ENCODE results near the gene FHIT. TPM values are rescaled to one million over a fixed set of nuclear protein-coding genes. Genes with fewer than 3 reads are reported as not detected.

Gene FHIT
- total and polyA plus RNA-seq, 11 donors: 4.2 to 26.8 (median 16.5) TPM

DNA sequence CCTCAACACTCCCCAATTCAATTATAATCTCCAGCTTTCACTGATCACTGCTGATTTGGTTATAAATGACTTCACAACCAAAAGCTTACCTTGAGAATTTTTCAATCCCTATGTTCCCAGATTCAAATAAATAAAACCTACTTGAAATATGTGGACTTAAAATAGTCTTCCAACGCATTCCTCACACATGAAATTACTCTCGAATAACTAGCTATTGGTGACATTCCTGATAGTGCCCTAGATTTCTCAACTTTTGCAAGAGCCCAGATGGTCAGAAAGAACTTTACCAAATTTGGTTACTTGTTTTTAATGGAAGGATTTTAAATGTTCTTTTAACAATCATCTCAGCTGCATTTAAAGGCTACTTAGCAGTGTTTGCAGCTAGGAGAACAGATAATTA is 605.5 kb downstream of the FHIT start:
- Histone ChIP-seq H3K4me3 (no peak overlapping the region), H3K36me3 (no peaks in the 10 kb centered on the region), H3K9me3 (no peaks in the 10 kb centered on the region), H3K4me1 (peaks cover 0 to 6% (median 0%) of the 10 kb centered on the region in 12 donors), H3K27ac (no peak overlapping the region), H3K27me3 (no peaks in the 10 kb centered on the region)
- no peak for DNase-seq
- intact Hi-C loops (cut with DNase I): no loop called here
- TF ChIP-seq, protein P1, sequence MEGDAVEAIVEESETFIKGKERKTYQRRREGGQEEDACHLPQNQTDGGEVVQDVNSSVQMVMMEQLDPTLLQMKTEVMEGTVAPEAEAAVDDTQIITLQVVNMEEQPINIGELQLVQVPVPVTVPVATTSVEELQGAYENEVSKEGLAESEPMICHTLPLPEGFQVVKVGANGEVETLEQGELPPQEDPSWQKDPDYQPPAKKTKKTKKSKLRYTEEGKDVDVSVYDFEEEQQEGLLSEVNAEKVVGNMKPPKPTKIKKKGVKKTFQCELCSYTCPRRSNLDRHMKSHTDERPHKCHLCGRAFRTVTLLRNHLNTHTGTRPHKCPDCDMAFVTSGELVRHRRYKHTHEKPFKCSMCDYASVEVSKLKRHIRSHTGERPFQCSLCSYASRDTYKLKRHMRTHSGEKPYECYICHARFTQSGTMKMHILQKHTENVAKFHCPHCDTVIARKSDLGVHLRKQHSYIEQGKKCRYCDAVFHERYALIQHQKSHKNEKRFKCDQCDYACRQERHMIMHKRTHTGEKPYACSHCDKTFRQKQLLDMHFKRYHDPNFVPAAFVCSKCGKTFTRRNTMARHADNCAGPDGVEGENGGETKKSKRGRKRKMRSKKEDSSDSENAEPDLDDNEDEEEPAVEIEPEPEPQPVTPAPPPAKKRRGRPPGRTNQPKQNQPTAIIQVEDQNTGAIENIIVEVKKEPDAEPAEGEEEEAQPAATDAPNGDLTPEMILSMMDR (IDR thresholded peaks at IDR 0.05): no peak
- no peak for TF ChIP-seq POLR2A (IDR thresholded peaks at IDR 0.05)
- 71 to 80% (median 75%) methylated on average over 2 of the region's 2 CpGs for WGBS, 4 donors
- ATAC-seq: no peak

DNA sequence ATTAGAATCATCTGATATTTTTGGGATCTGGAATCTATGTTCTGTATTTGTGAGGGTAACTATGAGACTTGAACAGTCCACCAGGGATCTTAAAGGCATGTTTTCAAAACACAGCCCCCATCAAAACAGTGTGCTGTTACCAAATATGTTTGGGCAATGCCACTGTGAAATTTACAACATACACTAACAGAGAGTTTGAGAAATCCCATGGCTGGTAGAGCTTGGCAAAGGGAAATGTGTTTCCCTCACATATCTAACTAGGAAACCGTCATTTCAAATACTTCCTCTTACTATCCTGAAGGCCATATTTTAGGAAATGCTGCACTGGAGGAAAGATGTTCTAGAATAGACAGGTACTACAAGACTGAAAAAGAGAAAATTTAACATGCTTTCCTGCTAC is 607.4 kb downstream of the FHIT start:
- 63 to 77% (median 65%) methylated on average over 1 of the region's 1 CpG for WGBS, 4 donors
- Histone ChIP-seq H3K4me1 (peaks cover 0 to 6% (median 0%) of the 10 kb centered on the region in 12 donors), H3K4me3 (no peak overlapping the region), H3K9me3 (no peaks in the 10 kb centered on the region), H3K27ac (no peak overlapping the region), H3K27me3 (no peaks in the 10 kb centered on the region), H3K36me3 (no peaks in the 10 kb centered on the region)
- intact Hi-C loops (cut with DNase I): no loop called here
- no peak for ATAC-seq
- DNase-seq: no peak
- no peak for TF ChIP-seq POLR2A (IDR thresholded peaks at IDR 0.05)
- TF ChIP-seq, protein P1 (IDR thresholded peaks at IDR 0.05): no peak

DNA sequence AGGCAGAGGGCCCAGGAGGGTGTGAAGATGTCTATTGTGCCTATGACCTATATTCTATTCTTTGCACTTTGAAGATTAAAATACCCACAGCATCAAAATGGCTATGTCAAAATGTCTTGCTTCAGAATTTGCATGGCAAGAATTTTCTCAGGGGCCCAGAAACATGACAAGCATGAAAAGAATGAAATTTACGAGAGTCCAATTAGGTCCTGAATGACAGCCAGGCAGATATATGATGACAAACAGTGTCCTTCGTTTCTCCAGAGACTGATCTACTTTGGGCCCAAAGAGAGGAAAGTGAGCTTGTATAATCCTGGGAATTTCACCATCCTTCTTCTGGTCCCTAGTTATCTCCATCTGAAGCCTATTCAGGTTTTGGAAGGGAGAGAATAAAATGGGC is 609.9 kb downstream of the FHIT start:
- ATAC-seq (no peak), DNase-seq (no peak)
- H3K9me3 ChIP-seq: no peaks in the 10 kb centered on the region
- H3K27ac ChIP-seq: no peak overlapping the region
- no peaks in the 10 kb centered on the region for H3K36me3 ChIP-seq
- intact Hi-C loops (cut with DNase I): no loop called here
- TF ChIP-seq, protein P1 (IDR thresholded peaks at IDR 0.05): no peak
- TF ChIP-seq POLR2A (IDR thresholded peaks at IDR 0.05): no peak
- WGBS, 4 donors: 40 to 56% (median 45%) methylated on average over 2 of the region's 2 CpGs
- no peak overlapping the region for H3K4me3 ChIP-seq
- peaks cover 0 to 5% (median 0%) of the 10 kb centered on the region in 12 donors for H3K4me1 ChIP-seq
- no peaks in the 10 kb centered on the region for H3K27me3 ChIP-seq

DNA sequence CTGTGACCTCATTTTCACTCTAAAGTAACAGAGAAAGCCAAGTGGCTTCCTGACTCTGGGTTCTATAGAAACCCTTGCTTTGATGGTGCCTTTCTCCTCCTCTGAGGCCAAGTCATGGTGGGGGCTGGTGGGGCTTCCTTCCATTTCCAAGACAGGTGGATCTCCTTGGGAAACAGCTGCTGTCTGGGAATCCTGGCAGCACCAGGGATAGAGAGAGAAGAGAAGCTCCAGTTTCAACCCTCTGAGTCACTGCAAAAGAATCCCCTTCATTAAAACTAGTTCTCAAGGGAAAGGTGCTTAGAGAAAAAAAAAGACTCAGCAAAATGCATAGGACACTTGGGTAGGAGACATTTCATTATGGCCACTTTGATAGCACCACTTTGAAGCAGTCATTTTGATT is 614.4 kb downstream of the FHIT start:
- H3K4me3 ChIP-seq: no peak overlapping the region
- no peaks in the 10 kb centered on the region for H3K9me3 ChIP-seq
- no peak overlapping the region for H3K27ac ChIP-seq
- intact Hi-C loops (cut with DNase I): no loop called here
- ATAC-seq: no peak
- no peaks in the 10 kb centered on the region for H3K27me3 ChIP-seq
- H3K4me1 ChIP-seq: no peaks in the 10 kb centered on the region
- no peak for DNase-seq
- no peak for TF ChIP-seq POLR2A (IDR thresholded peaks at IDR 0.05)
- no peaks in the 10 kb centered on the region for H3K36me3 ChIP-seq

DNA sequence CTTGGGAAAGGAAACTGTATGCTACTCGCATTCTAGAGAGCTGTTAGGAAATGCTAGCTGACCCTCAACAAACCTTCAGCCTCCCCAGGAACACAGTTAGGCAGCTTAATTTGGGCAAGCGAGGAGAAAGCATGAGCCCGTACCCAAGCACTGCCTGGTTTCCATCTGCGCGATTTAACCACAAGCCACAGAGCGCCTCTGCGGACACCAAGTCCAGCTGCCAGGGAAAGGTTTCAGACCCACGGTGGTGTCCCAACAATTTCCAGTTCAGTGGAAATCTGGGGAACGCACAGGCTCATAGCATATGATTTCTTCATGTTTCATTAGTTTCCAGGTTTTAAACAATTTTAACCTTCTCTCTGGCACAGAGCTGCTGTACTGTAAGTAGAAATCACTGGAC is 617.6 kb downstream of the FHIT start:
- H3K4me3 ChIP-seq: no peak overlapping the region
- TF ChIP-seq, protein P1 (IDR thresholded peaks at IDR 0.05): no peak
- TF ChIP-seq POLR2A (IDR thresholded peaks at IDR 0.05): no peak
- intact Hi-C loops (cut with DNase I): no loop called here
- no peaks in the 10 kb centered on the region for H3K36me3 ChIP-seq
- H3K9me3 ChIP-seq: no peaks in the 10 kb centered on the region
- H3K27me3 ChIP-seq: no peaks in the 10 kb centered on the region
- WGBS, 4 donors: 62 to 81% (median 79%) methylated on average over 9 of the region's 9 CpGs
- H3K27ac ChIP-seq: no peak overlapping the region
- no peak for DNase-seq
- no peaks in the 10 kb centered on the region for H3K4me1 ChIP-seq
- ATAC-seq: no peak
